K562 (cell line): ENCODE data around the gene PLCB1. TPM values are rescaled to one million over a fixed set of nuclear protein-coding genes. Genes with fewer than 3 reads are reported as not detected.

Source experiments
- ATAC-seq: fragments of 200-7000 bp; cut with Tn5 transposase; 3 replicates; pipeline ENCODE4 v1.9.1; 2020; ENCODE audit warnings: moderate library complexity
- BruUV-seq: library from RNA; stranded (reverse); fragments of 400-500 nt; replicated peaks from 2 replicates; lab custom pipeline; 2021; lab: Mats Ljungman, UMichigan
- CTCF ChIA-PET: fragments of 300-600 bp; formaldehyde crosslinking; extraction: SDS; loops from one replicate; lab custom pipeline; 2021; ENCODE audit warnings: low intra/inter-chr PET ratio; lab: Yijun Ruan, JAX
- POLR2A ChIA-PET: fragments of 300-600, 350-650 bp; sonication (Branson Sonifier 250); formaldehyde crosslinking; extraction: SDS; loops from one replicate; lab custom pipeline; 2021; ENCODE audit warnings: antibody characterized with exemption, inconsistent platforms; lab: Yijun Ruan, JAX
- DNase-seq, 4 experiments: peaks; one replicate each; pipeline versions ENCODE4 v3.0.0 to v3.0.0-alpha.2; 2011 to 2018; ENCODE audit warnings: low spot score in 3 of 4, mixed read lengths in 3 of 4; ENCODE audit errors: extremely low read depth in 1 of 4
- FAIRE-seq: peaks from 2 replicates; lab custom pipeline; 2011; peaks lifted over from hg19 to GRCh38; lab: Jason Lieb, UNC
- H2AFZ ChIP-seq: 2 replicates; pipeline ENCODE4 v1.6.0; 2011; ENCODE audit warnings: low read depth, low read length, control low read depth, inconsistent platforms
- H3K27ac ChIP-seq: fragments of 200-600 bp; 3 replicates; pipeline ENCODE4 v1.8.0; 2011; ENCODE audit warnings: low read depth, mild to moderate bottlenecking, control low read depth, inconsistent platforms, low read length, moderate library complexity, mixed read lengths; ENCODE audit errors: extremely low read depth
- H3K27me3 ChIP-seq, 2 experiments: fragments of 300-600 bp in 1 of 2; 2 replicates in 1 of 2; 3 replicates in 1 of 2; pipeline versions ENCODE4 v1.6.0 to v1.8.0; 2011; ENCODE audit warnings: inconsistent platforms in 2 of 2, low read length in 2 of 2, mild to moderate bottlenecking in 1 of 2, mixed read lengths in 1 of 2, moderate library complexity in 1 of 2; ENCODE audit not compliant: control insufficient read depth in 2 of 2, insufficient read depth in 2 of 2
- H3K36me3 ChIP-seq: fragments of 300-600 bp; 3 replicates; pipeline ENCODE4 v1.8.0; 2011; ENCODE audit warnings: mild to moderate bottlenecking, low read length, inconsistent platforms; ENCODE audit not compliant: control insufficient read depth, insufficient read depth
- H3K4me1 ChIP-seq, 2 experiments: fragments of 200-600 bp in 1 of 2; replicated peaks in 1 of 2; 2 replicates in 1 of 2; 3 replicates in 1 of 2; pipeline versions ENCODE4 v1.5.1 to v1.8.0; 2011; ENCODE audit warnings: inconsistent platforms in 2 of 2, low read length in 2 of 2, mild to moderate bottlenecking in 1 of 2, mixed read lengths in 1 of 2, moderate library complexity in 1 of 2; ENCODE audit not compliant: control insufficient read depth in 2 of 2, insufficient read depth in 2 of 2
- H3K4me2 ChIP-seq: 2 replicates; pipeline ENCODE4 v1.6.1; 2011; ENCODE audit warnings: low read length, control low read depth, inconsistent platforms, mixed read lengths; ENCODE audit not compliant: insufficient read depth
- H3K4me3 ChIP-seq: fragments of 200-600 bp; sonication (generic), shearing (Covaris generic); 2 replicates; pipeline ENCODE4 v1.5.1; 2016; ENCODE audit warnings: control low read depth, inconsistent platforms
- H3K79me2 ChIP-seq: fragments of 200-600 bp; 3 replicates; pipeline ENCODE4 v1.8.0; 2011; ENCODE audit warnings: low read length, inconsistent platforms; ENCODE audit not compliant: control insufficient read depth, insufficient read depth
- H3K9ac ChIP-seq, 2 experiments: 2 replicates each; pipeline versions ENCODE4 v1.6.0 to v1.6.1; 2011; ENCODE audit warnings: low read depth in 2 of 2, low read length in 2 of 2, control low read depth in 1 of 2, inconsistent platforms in 1 of 2, mild to moderate bottlenecking in 1 of 2, mixed read lengths in 1 of 2; ENCODE audit not compliant: insufficient read depth in 1 of 2
- H3K9me1 ChIP-seq: one replicate; pipeline ENCODE4 v1.6.0; 2011; ENCODE audit warnings: inconsistent platforms, mild to moderate bottlenecking, low read length, moderate library complexity; ENCODE audit not compliant: control insufficient read depth, insufficient read depth
- H3K9me3 ChIP-seq: replicated peaks from 2 replicates; pipeline ENCODE4 v1.5.1; 2011; ENCODE audit warnings: low read depth, low read length, inconsistent platforms; ENCODE audit not compliant: control insufficient read depth, insufficient read depth
- H4K20me1 ChIP-seq: replicated peaks from 2 replicates; pipeline ENCODE4 v1.6.1; 2011; ENCODE audit warnings: low read length, inconsistent platforms, mixed read lengths; ENCODE audit not compliant: control insufficient read depth, insufficient read depth
- BRF1 ChIP-seq: IDR thresholded peaks from 3 replicates; pipeline ENCODE4 v1.6.1; 2011; ENCODE audit warnings: borderline replicate concordance, mild to moderate bottlenecking; ENCODE audit not compliant: insufficient read length; ENCODE audit errors: extremely low read depth
- CHCHD3 ChIP-seq: fragments of 250-450 bp; sonication (Bioruptor Pico); IDR thresholded peaks from 2 replicates; pipeline ENCODE4 v2.1.2; 2022; ENCODE audit warnings: mild to moderate bottlenecking
- HMG20B ChIP-seq: fragments of 250-450 bp; sonication (Bioruptor Pico); IDR thresholded peaks from 2 replicates; pipeline ENCODE4 v1.5.0; 2021; ENCODE audit warnings: mild to moderate bottlenecking
- HOXB6 ChIP-seq: fragments of 250-450 bp; sonication (Bioruptor Pico); IDR thresholded peaks from 2 replicates; pipeline ENCODE4 v1.5.1; 2022; ENCODE audit warnings: mild to moderate bottlenecking, borderline replicate concordance
- ILF3 ChIP-seq: fragments of 450-650 bp; IDR thresholded peaks from 2 replicates; pipeline ENCODE4 v1.6.1; 2018; ENCODE audit warnings: antibody characterized with exemption, mild to moderate bottlenecking, moderate library complexity, borderline replicate concordance
- KDM1A ChIP-seq, 2 experiments: fragments of 450-650 bp; IDR thresholded peaks; 2 replicates each; pipeline ENCODE4 v1.6.1; 2016; ENCODE audit warnings: mild to moderate bottlenecking in 2 of 2
- L3MBTL2 ChIP-seq: fragments of 450-650 bp; IDR thresholded peaks from 2 replicates; pipeline ENCODE4 v1.6.1; 2016; ENCODE audit warnings: mild to moderate bottlenecking, moderate library complexity
- NONO ChIP-seq, 2 experiments: fragments of 200-400 bp in 1 of 2; fragments of 450-650 bp in 1 of 2; formaldehyde crosslinking in 1 of 2; IDR thresholded peaks; 2 replicates each; pipeline ENCODE4 v1.6.1; 2017; ENCODE audit warnings: low read depth in 2 of 2, mild to moderate bottlenecking in 2 of 2, moderate library complexity in 2 of 2, low read length in 1 of 2
- RAD21 ChIP-seq, 2 experiments: fragments of 250-450 bp in 1 of 2; fragments of 450-650 bp in 1 of 2; sonication (Bioruptor Pico) in 1 of 2; formaldehyde crosslinking in 1 of 2; IDR thresholded peaks in 1 of 2; conservative IDR thresholded peaks in 1 of 2; 2 replicates each; pipeline versions ENCODE4 v1.4.0 to v1.8.0; 2020 to 2022; ENCODE audit warnings: mild to moderate bottlenecking in 2 of 2, moderate library complexity in 1 of 2
- ZC3H8 ChIP-seq: fragments of 450-650 bp; IDR thresholded peaks from 2 replicates; pipeline ENCODE4 v1.6.1; 2017
- ZNF318 ChIP-seq, 2 experiments: fragments of 450-650 bp; IDR thresholded peaks; 2 replicates each; pipeline ENCODE4 v1.6.1; 2016; ENCODE audit warnings: mild to moderate bottlenecking in 2 of 2, borderline replicate concordance in 1 of 2, low read depth in 1 of 2, moderate library complexity in 1 of 2
- ZNF717 ChIP-seq: fragments of 250-450 bp; sonication (Bioruptor Pico); IDR thresholded peaks from 2 replicates; pipeline ENCODE4 v1.5.0; 2021
- WGBS: fragments of 100-300 bp; shearing (Covaris generic); methylation state at CpG from one replicate; pipeline ENCODE4 v1.1.6; 2016; ENCODE audit warnings: low coverage, mixed read lengths; ENCODE audit not compliant: insufficient coverage; ENCODE audit errors: missing lambda C conversion rate; 5-methylcytosine and 5-hydroxymethylcytosine counted together
- in situ Hi-C: fragments of 300-500 bp; cut with MboI; formaldehyde crosslinking; loops from 4 replicates; pipeline ENCODE4 v1.15.0; 2018; ENCODE audit warnings: inconsistent platforms, mixed read lengths
- intact Hi-C: fragments of 100-400 bp; cut with micrococcal nuclease; formaldehyde crosslinking; loops from 2 replicates; pipeline ENCODE4 v1.14.2; 2022
- polyA plus RNA-seq, 8 experiments: library from polyadenylated mRNA; depleted of rRNA in 4 of 8; stranded (reverse) in 5 of 8; unstranded in 3 of 8; fragments of >200 nt; fragmentation: Nextera tagmentation in 2 of 8; fragmentation: Illumina TruSeq in 1 of 8; extraction: Ambion mirVana in 2 of 8; extraction: Trizol in 1 of 8; gene quantifications; 2 replicates each; pipeline versions ENCODE4 v1.2.1 to v1.2.3, GENCODE V29; 2011 to 2014; ENCODE audit warnings: inconsistent platforms in 1 of 8, missing spikeins in 1 of 8
- total RNA-seq, 7 experiments: library from RNA; depleted of rRNA in 6 of 7; stranded (reverse); fragments of >200 nt in 6 of 7; fragmentation: Illumina TruSeq in 2 of 7; extraction: Trizol in 2 of 7; gene quantifications; 2 replicates each; pipeline versions ENCODE4 v1.2.1 to v1.2.3, GENCODE V29; 2011 to 2021; ENCODE audit warnings: low replicate concordance in 1 of 7

The PLCB1 gene
- total and polyA plus RNA-seq, 9 of the 15 experiments (the other 6 are each of a cell fraction or from before 2014, with no cell fraction given) = 0.34 to 3.1 (median 1.3) TPM

- CTCF ChIA-PET = no interaction called here
- POLR2A ChIA-PET = no interaction called here
- Histone ChIP-seq H3K4me1 (no peaks in the 10 kb centered on the region), H3K79me2 (no peaks in the 10 kb centered on the region), H3K9me1 (no peaks in the 10 kb centered on the region), H3K4me2 (no peak overlapping the region), H3K27ac (no peak overlapping the region), H3K4me3 (no peak overlapping the region), H3K9me3 (0 out of 2 replicates have a peak, but pooled peaks cover 2% of the 10 kb centered on the region), H2AFZ (no peak overlapping the region), H3K36me3 (no peaks in the 10 kb centered on the region), H3K27me3 (no peaks in the 10 kb centered on the region), H4K20me1 (no peaks in the 10 kb centered on the region), H3K9ac (no peak overlapping the region)
- no peak for ATAC-seq
- in situ Hi-C loops (no loop called here), intact Hi-C loops (no loop called here)
- 6% methylated on average over 1 of the region's 1 CpG for WGBS
- BruUV-seq = no TSS peak
- no peak for DNase-seq
- FAIRE-seq = no peak
- TF ChIP-seq ZNF717 (no peak), HMG20B (no peak), RAD21 (CRISPR knock-in tag; conservative IDR thresholded peaks at IDR 0.05 in 1 of 2, IDR thresholded peaks at IDR 0.05 in 1 of 2) (no peak), KDM1A (IDR thresholded peaks at IDR 0.05) (no peak), BRF1 (no peak), CHCHD3 (CRISPR knock-in tag) (no peak), ILF3 (no peak), ZC3H8 (no peak), ZNF318 (IDR thresholded peaks at IDR 0.05; ENCODE audit: borderline replicate concordance in 1 of 2, low read depth in 1 of 2) (no peak), HOXB6 (CRISPR knock-in tag) (no peak), L3MBTL2 (no peak), NONO (IDR thresholded peaks at IDR 0.05; ENCODE audit: low read depth in 2 of 2, low read length in 1 of 2) (no peak)
These were observed 232.6 kb downstream of the PLCB1 start for GRCh38 chr20:8364734-8365078.
